Natural killer cell (primary cell): ENCODE measurements around the gene BRD4. TPM values are rescaled to one million over a fixed set of nuclear protein-coding genes. Genes with fewer than 3 reads are reported as not detected.
A peak's percentile ranks its signal among the peaks of the same experiment; 100 is the strongest.

ENCODE experiments used
- ATAC-seq, 3 donors: fragments of 150-1000 bp in 2 of 3; fragments of 200-7000 bp in 1 of 3; cut with Tn5 transposase; 1 replicate in 1 of 3; 2 replicates in 2 of 3; pipeline ENCODE4 v1.10.0; 2021; ENCODE audit warnings: mild to moderate bottlenecking in 2 of 3, moderate library complexity in 2 of 3
- DNase-seq, 2 donors: peaks; one replicate each; pipeline versions ENCODE4 v3.0.0 to v3.0.0-alpha.2; 2013 to 2021; ENCODE audit warnings: mixed read lengths in 1 of 2
- H3K27ac ChIP-seq: one replicate; pipeline ENCODE4 v1.5.1; 2013; ENCODE audit warnings: mild to moderate bottlenecking, low read length
- H3K27me3 ChIP-seq: one replicate; pipeline ENCODE4 v1.6.1; 2013; ENCODE audit warnings: low read length; ENCODE audit not compliant: control insufficient read depth, insufficient read depth
- H3K36me3 ChIP-seq: one replicate; pipeline ENCODE4 v1.6.1; 2013; ENCODE audit warnings: low read length; ENCODE audit not compliant: control insufficient read depth, insufficient read depth
- H3K4me1 ChIP-seq: one replicate; pipeline ENCODE4 v1.6.1; 2013; ENCODE audit warnings: low read length; ENCODE audit not compliant: control insufficient read depth, insufficient read depth
- H3K4me3 ChIP-seq: one replicate; pipeline ENCODE4 v1.5.1; 2013; ENCODE audit warnings: low read length
- H3K9me3 ChIP-seq: one replicate; pipeline ENCODE4 v1.6.1; 2013; ENCODE audit warnings: low read length; ENCODE audit not compliant: control insufficient read depth, insufficient read depth
- H3K27ac Mint-ChIP-seq, 2 donors: one replicate each; pipeline ENCODE4 v1.8.0; 2022; ENCODE audit warnings: mild to moderate bottlenecking in 2 of 2, mixed read lengths in 2 of 2, moderate library complexity in 1 of 2
- H3K27me3 Mint-ChIP-seq, 2 donors: one replicate each; pipeline ENCODE4 v1.8.0; 2022; ENCODE audit warnings: low read depth in 2 of 2, mixed read lengths in 2 of 2
- H3K36me3 Mint-ChIP-seq: one replicate; pipeline ENCODE4 v1.8.0; 2022; ENCODE audit warnings: mixed read lengths
- H3K4me1 Mint-ChIP-seq, 2 donors: one replicate each; pipeline ENCODE4 v1.8.0; 2022; ENCODE audit warnings: mixed read lengths in 2 of 2
- H3K4me3 Mint-ChIP-seq: one replicate; pipeline ENCODE4 v1.8.0; 2022; ENCODE audit warnings: mild to moderate bottlenecking, moderate library complexity, mixed read lengths
- H3K9me3 Mint-ChIP-seq, 2 donors: one replicate each; pipeline ENCODE4 v1.8.0; 2022; ENCODE audit warnings: mixed read lengths in 2 of 2
- CTCF ChIP-seq: fragments of 200-600 bp; IDR thresholded peaks from one replicate; pipeline ENCODE4 v1.8.0; 2022; ENCODE audit warnings: antibody characterized with exemption
- WGBS: methylation state at CpG from one replicate; pipeline ENCODE4 v1.1.7; 2013; ENCODE audit warnings: missing lambda C conversion rate; ENCODE audit not compliant: insufficient coverage; 5-methylcytosine and 5-hydroxymethylcytosine counted together
- intact Hi-C: fragments of 100-400 bp; cut with micrococcal nuclease; formaldehyde crosslinking; loops from one replicate; pipeline ENCODE4 v1.14.2; 2022
- total RNA-seq, 4 donors: library from RNA; stranded (reverse); fragments of 120-200 nt in 1 of 4; gene quantifications; one replicate each; pipeline versions ENCODE4 v1.2.3 to v1.2.4, GENCODE V29; 2013 to 2022

BRD4 gene
- total RNA-seq, 3 donors from 2014 or later (not counting 1 experiment from before 2014, with no cell fraction given): 91.9 to 116 (median 98.3) TPM

- H3K27ac ChIP-seq: no peak overlapping the region
- DNase-seq (no peak), ATAC-seq (peak in 1 of 3 donors; percentile 12)
- Mint-ChIP-seq H3K27ac (no peak overlapping the region), H3K4me3 (no peak overlapping the region), H3K4me1 (peaks cover 3 to 26% of the 10 kb centered on the region in 2 donors), H3K36me3 (no peaks in the 10 kb centered on the region), H3K27me3 (no peaks in the 10 kb centered on the region), H3K9me3 (no peaks in the 10 kb centered on the region)
- H3K27me3 ChIP-seq: no peaks in the 10 kb centered on the region
- TF ChIP-seq CTCF: no peak
- peaks cover 88% of the 10 kb centered on the region for H3K36me3 ChIP-seq
- intact Hi-C loops: loop anchor here (10.0 kb wide), 1 partner anchor 201 kb away; the partner anchor contains the start of gene RASAL3
- no peaks in the 10 kb centered on the region for H3K9me3 ChIP-seq
- H3K4me1 ChIP-seq: no peaks in the 10 kb centered on the region
- no peak overlapping the region for H3K4me3 ChIP-seq
- 93% methylated on average over 13 of the region's 13 CpGs for WGBS
Measured at GRCh38 chr19:15263361-15263985, 68.9 kb downstream of the BRD4 start.

DNA sequence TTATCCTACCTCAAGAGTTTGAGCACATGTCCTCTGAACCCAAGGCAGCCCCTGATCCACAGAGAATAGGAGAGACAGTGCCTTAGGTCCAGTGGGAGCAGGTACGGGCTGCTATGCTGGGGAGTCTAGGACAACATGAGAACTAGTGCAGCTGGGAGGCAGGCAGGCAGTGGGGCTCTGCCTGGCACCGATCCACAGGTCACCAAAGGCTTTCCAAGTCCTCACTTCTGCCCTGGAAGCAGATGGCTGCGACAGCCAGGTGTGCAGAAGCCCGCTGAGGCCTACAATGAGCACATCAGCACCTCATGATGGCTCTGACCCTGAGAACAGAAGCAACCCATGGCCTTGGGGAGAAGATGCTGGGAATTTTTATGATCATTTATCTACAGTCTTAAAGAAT is 70.3 kb downstream of the BRD4 start:
- no peak overlapping the region for H3K27ac Mint-ChIP-seq
- TF ChIP-seq CTCF: no peak
- H3K36me3 ChIP-seq: peaks cover 89% of the 10 kb centered on the region
- no peak overlapping the region for H3K4me3 Mint-ChIP-seq
- H3K9me3 ChIP-seq: no peaks in the 10 kb centered on the region
- H3K4me1 ChIP-seq: no peaks in the 10 kb centered on the region
- WGBS: 91% methylated on average over 4 of the region's 4 CpGs
- no peaks in the 10 kb centered on the region for H3K27me3 Mint-ChIP-seq
- no peak overlapping the region for H3K27ac ChIP-seq
- H3K9me3 Mint-ChIP-seq: no peaks in the 10 kb centered on the region
- H3K4me3 ChIP-seq: no peak overlapping the region
- no peaks in the 10 kb centered on the region for H3K27me3 ChIP-seq
- peaks cover 0 to 12% of the 10 kb centered on the region in 2 donors for H3K4me1 Mint-ChIP-seq
- ATAC-seq: no peak
- DNase-seq: no peak
- intact Hi-C loops: loop anchor here (10.0 kb wide), 1 partner anchor 203 kb away; the partner anchor contains the start of gene RASAL3
- no peaks in the 10 kb centered on the region for H3K36me3 Mint-ChIP-seq

GRCh38 chr19:15260939-15261338 is 71.4 kb downstream of the BRD4 start:
- Histone ChIP-seq H3K36me3 (peaks cover 90% of the 10 kb centered on the region), H3K4me1 (no peaks in the 10 kb centered on the region), H3K9me3 (no peaks in the 10 kb centered on the region), H3K27me3 (no peaks in the 10 kb centered on the region), H3K27ac (no peak overlapping the region), H3K4me3 (no peak overlapping the region)
- Mint-ChIP-seq H3K4me3 (no peak overlapping the region), H3K9me3 (no peaks in the 10 kb centered on the region), H3K4me1 (peaks cover 0 to 11% of the 10 kb centered on the region in 2 donors), H3K27me3 (no peaks in the 10 kb centered on the region), H3K36me3 (no peaks in the 10 kb centered on the region), H3K27ac (peak overlapping the region in 1 of 2 donors; percentile 49)
- intact Hi-C loops: loop anchor here (10.0 kb wide), 1 partner anchor 204 kb away; the partner anchor contains the start of gene RASAL3
- DNase-seq (no peak), ATAC-seq (no peak)
- 93% methylated on average over 8 of the region's 8 CpGs for WGBS
- TF ChIP-seq CTCF: no peak
